Measurements from ENCODE around the gene HMGCLL1.

HMGCLL1 gene

GRCh38 chr6:55531496-55531895, 47.5 kb downstream of the HMGCLL1 start:
- no peak for DNase-seq (ENCODE audit: low read depth in 2 of 2)

GRCh38 chr6:55530931-55531330, 48.1 kb downstream of the HMGCLL1 start:
- no peak for DNase-seq (ENCODE audit: low read depth in 2 of 2)

- DNase-seq (ENCODE audit: low read depth in 2 of 2), result no peak
Measured at GRCh38 chr6:55528624-55529023, 50.4 kb downstream of the HMGCLL1 start.

- no peak for DNase-seq (ENCODE audit: low read depth in 2 of 2)
Measured at GRCh38 chr6:55524441-55524840, 54.6 kb downstream of the HMGCLL1 start.

- no peak for DNase-seq (ENCODE audit: low read depth in 2 of 2)
Measured at GRCh38 chr6:55518529-55519060, 60.4 kb downstream of the HMGCLL1 start.

- no peak for DNase-seq (ENCODE audit: low read depth in 2 of 2)
Measured at GRCh38 chr6:55516736-55517135, 62.3 kb downstream of the HMGCLL1 start.

- no peak for DNase-seq (ENCODE audit: low read depth in 2 of 2)
Measured at GRCh38 chr6:55512904-55513303, 66.1 kb downstream of the HMGCLL1 start.

GRCh38 chr6:55511122-55511800, 67.7 kb downstream of the HMGCLL1 start:
- DNase-seq (ENCODE audit: low read depth in 2 of 2), result no peak

- no peak for DNase-seq (ENCODE audit: low read depth in 2 of 2)
Measured at GRCh38 chr6:55499591-55499990, 79.4 kb downstream of the HMGCLL1 start.

- no peak for DNase-seq (ENCODE audit: low read depth in 2 of 2)
Measured at GRCh38 chr6:55497694-55498093, 81.3 kb downstream of the HMGCLL1 start.

- no peak for DNase-seq (ENCODE audit: low read depth in 2 of 2)
Measured at GRCh38 chr6:55496201-55496600, 82.8 kb downstream of the HMGCLL1 start.

GRCh38 chr6:55495277-55495676, 83.7 kb downstream of the HMGCLL1 start:
- DNase-seq (ENCODE audit: low read depth in 2 of 2), result no peak

- DNase-seq (ENCODE audit: low read depth in 2 of 2), result no peak
Measured at GRCh38 chr6:55494411-55494810, 84.6 kb downstream of the HMGCLL1 start.

- no peak for DNase-seq (ENCODE audit: low read depth in 2 of 2)
Measured at GRCh38 chr6:55492259-55492658, 86.7 kb downstream of the HMGCLL1 start.

- no peak for DNase-seq (ENCODE audit: low read depth in 2 of 2)
Measured at GRCh38 chr6:55490871-55491270, 88.1 kb downstream of the HMGCLL1 start.

- DNase-seq (ENCODE audit: low read depth in 2 of 2), result no peak
Measured at GRCh38 chr6:55474382-55474781, 104.6 kb downstream of the HMGCLL1 start.

- no peak for DNase-seq (ENCODE audit: low read depth in 2 of 2)
Measured at GRCh38 chr6:55473722-55474121, 105.3 kb downstream of the HMGCLL1 start.

GRCh38 chr6:55469951-55470366, 109.0 kb downstream of the HMGCLL1 start:
- no peak for DNase-seq (ENCODE audit: low read depth in 2 of 2)

GRCh38 chr6:55456016-55456415, 123.0 kb downstream of the HMGCLL1 start:
- no peak for DNase-seq (ENCODE audit: low read depth in 2 of 2)

- DNase-seq (ENCODE audit: low read depth in 2 of 2), result no peak
Measured at GRCh38 chr6:55450005-55450404, 129.0 kb downstream of the HMGCLL1 start.

GRCh38 chr6:55449225-55449624, 129.8 kb downstream of the HMGCLL1 start:
- DNase-seq (ENCODE audit: low read depth in 2 of 2), result no peak

- no peak for DNase-seq (ENCODE audit: low read depth in 2 of 2)
Measured at GRCh38 chr6:55448451-55448850, 130.5 kb downstream of the HMGCLL1 start.

GRCh38 chr6:55447891-55448290, 131.1 kb downstream of the HMGCLL1 start:
- DNase-seq (ENCODE audit: low read depth in 2 of 2), result no peak

GRCh38 chr6:55445648-55446204, 133.3 kb downstream of the HMGCLL1 start:
- DNase-seq (ENCODE audit: low read depth in 2 of 2), result no peak

Data from stimulated activated CD4-positive, alpha-beta T cell treated with anti-CD3 and anti-CD28 coated beads, Interleukin-12 subunit alpha, Interleukin-12 subunit beta, amount 100 ng/mL, for 24 hours (primary cell).